A673 (cell line): ENCODE measurements around the gene MTX2. TPM values are rescaled to one million over a fixed set of nuclear protein-coding genes. Genes with fewer than 3 reads are reported as not detected.

Source experiments
- Bru-seq: library from RNA; stranded (reverse); fragments of 400-500 nt; gene quantifications from one replicate; lab custom pipeline; 2021; lab: Mats Ljungman, UMichigan
- BruChase-seq, 2 experiments: library from RNA; stranded (reverse); fragments of 400-500 nt; gene quantifications; one replicate each; lab custom pipeline; 2021; lab: Mats Ljungman, UMichigan
- BruUV-seq: library from RNA; stranded (reverse); fragments of 400-500 nt; replicated peaks from 2 replicates; lab custom pipeline; 2021; lab: Mats Ljungman, UMichigan
- CTCF ChIA-PET: fragments of 300-600 bp; sonication (Branson Sonifier 250); formaldehyde crosslinking; loops from one replicate; lab custom pipeline; 2022; ENCODE audit warnings: antibody characterized with exemption; lab: Charles Lee
- POLR2A ChIA-PET: fragments of 300-600 bp; sonication (Branson Sonifier 250); formaldehyde crosslinking; loops from one replicate; lab custom pipeline; 2022; ENCODE audit warnings: antibody characterized with exemption; ENCODE audit not compliant: low non-redundant PET; lab: Charles Lee
- DNase-seq: peaks from one replicate; pipeline ENCODE4 v3.0.0-alpha.2; 2015; ENCODE audit warnings: low spot score
- H3K27ac ChIP-seq: fragments of 200-600 bp; sonication (generic); 2 replicates; pipeline ENCODE4 v1.5.1; 2016; ENCODE audit warnings: mixed run types, low read depth, mild to moderate bottlenecking, mixed read lengths, antibody characterized with exemption, low read length; ENCODE audit not compliant: poor library complexity, severe bottlenecking
- H3K27me3 ChIP-seq: fragments of 200-600 bp; sonication (generic); replicated peaks from 2 replicates; pipeline ENCODE4 v1.6.1; 2017; ENCODE audit warnings: mixed run types, low read depth, mild to moderate bottlenecking, mixed read lengths, antibody characterized with exemption, low read length; ENCODE audit not compliant: insufficient read depth, poor library complexity
- H3K36me3 ChIP-seq: fragments of 200-600 bp; sonication (generic); 2 replicates; pipeline ENCODE4 v1.6.1; 2016; ENCODE audit warnings: mixed run types, mild to moderate bottlenecking, mixed read lengths, antibody characterized with exemption, low read length; ENCODE audit not compliant: insufficient read depth, poor library complexity, severe bottlenecking
- H3K4me1 ChIP-seq: fragments of 200-600 bp; sonication (generic); 2 replicates; pipeline ENCODE4 v1.6.1; 2017; ENCODE audit warnings: mixed run types, mild to moderate bottlenecking, mixed read lengths, antibody characterized with exemption, low read length; ENCODE audit not compliant: insufficient read depth, poor library complexity, severe bottlenecking
- H3K4me3 ChIP-seq: fragments of 200-600 bp; sonication (generic); 2 replicates; pipeline ENCODE4 v1.5.1; 2016; ENCODE audit warnings: low read depth, mixed run types, mild to moderate bottlenecking, mixed read lengths, low read length; ENCODE audit not compliant: poor library complexity, severe bottlenecking
- H3K9me3 ChIP-seq: fragments of 200-600 bp; sonication (generic); 2 replicates; pipeline ENCODE4 v1.6.1; 2016; ENCODE audit warnings: mixed run types, low read depth, mild to moderate bottlenecking, mixed read lengths, antibody characterized with exemption, low read length; ENCODE audit not compliant: poor library complexity, severe bottlenecking
- EZH2 ChIP-seq: fragments of 200-600 bp; sonication (generic); IDR thresholded peaks from 2 replicates; pipeline ENCODE4 v1.6.1; 2017; ENCODE audit warnings: borderline replicate concordance, low read depth, mild to moderate bottlenecking, mixed read lengths, antibody characterized with exemption, low read length; ENCODE audit not compliant: poor library complexity, severe bottlenecking
- intact Hi-C: fragments of 100-400 bp; cut with micrococcal nuclease; formaldehyde crosslinking; loops from one replicate; pipeline ENCODE4 v1.10.0; 2022; ENCODE audit not compliant: unreplicated experiment
- long read RNA-seq: library from polyadenylated mRNA; stranded (forward); transcript quantifications from one replicate; pipeline ENCODE4 v2.0.0, GENCODE V29; 2022
- total RNA-seq: library from RNA; stranded (reverse); gene quantifications from 2 replicates; pipeline ENCODE4 v1.2.3, GENCODE V29; 2021
- TF ChIP-seq, protein P1 (sequence below): fragments of 300-800, 200-600 bp; sonication (generic); conservative IDR thresholded peaks from 2 replicates; pipeline ENCODE4 v1.5.1; 2017; ENCODE audit warnings: low read depth, mild to moderate bottlenecking, antibody characterized with exemption, low read length, moderate library complexity, mixed read lengths

MTX2 gene
- total RNA-seq, result 31.1 and 35.1 TPM in 2 replicates
- percentile 91 among the genes with signal in this experiment for Bru-seq, nascent RNA
- BruChase-seq, experiment 1, labeled RNA remaining after a 2-hour chase, result percentile 95 among the genes with signal in this experiment
- percentile 85 among the genes with signal in this experiment for BruChase-seq, experiment 2, labeled RNA remaining after a 6-hour chase
- long read RNA-seq, transcript MTX2-202 (11 exons, 1,592 nt), result minor isoform, 11 of 98 reads
- long read RNA-seq, transcript MTX2-201 (10 exons, 1,364 nt), result major isoform, 72 of 98 reads
- long read RNA-seq, partial matches to known transcripts, result 1 of 98 reads
- long read RNA-seq, other reads (novel, unspliced or antisense), result 13 of 98 reads

- intact Hi-C loops, result no loop called here
These were observed at the start of gene MTX2 for GRCh38 chr2:176269319-176270099. MTX2 (plus strand) TSS chr2:176269442; CDS start chr2:176269630, 188 bp downstream.

DNA sequence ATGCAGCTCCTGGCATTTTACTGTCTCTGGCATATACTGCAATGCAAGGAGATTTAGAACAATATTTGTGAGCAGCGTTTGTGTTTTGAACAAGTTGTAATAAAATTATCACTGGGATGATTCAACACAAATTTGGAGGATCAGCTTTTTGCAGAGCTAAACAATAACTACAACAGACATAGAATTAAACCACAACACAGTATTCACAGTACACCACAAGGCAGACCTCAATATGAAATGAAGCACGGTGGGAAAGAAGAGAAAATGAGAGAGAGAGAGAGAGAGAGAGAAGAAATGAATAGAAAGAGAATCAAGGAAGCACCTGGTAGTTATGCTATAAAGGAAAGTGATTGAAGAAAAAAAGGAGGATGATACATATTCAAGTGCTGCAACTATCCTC lies 41.4 kb upstream of the MTX2 start:
- CTCF ChIA-PET, result no interaction called here
- Histone ChIP-seq H3K9me3 (no peaks in the 10 kb centered on the region), H3K4me3 (no peak overlapping the region), H3K27me3 (no peaks in the 10 kb centered on the region), H3K36me3 (no peaks in the 10 kb centered on the region), H3K4me1 (no peaks in the 10 kb centered on the region), H3K27ac (no peak overlapping the region)
- intact Hi-C loops, result no loop called here
- no peak for DNase-seq
- POLR2A ChIA-PET, result interaction anchor here (0.6 to 0.7 kb wide), 2 partner anchors 623 to 709 kb away, joined by 3 read pairs; no protein-coding TSS in a partner anchor
- no peak for TF ChIP-seq EZH2
- no TSS peak for BruUV-seq

More at GRCh38 chr2:176269319-176270099, at the start of gene MTX2:
- POLR2A ChIA-PET, result no interaction called here
- no peaks in the 10 kb centered on the region for H3K27me3 ChIP-seq
- CTCF ChIA-PET, result no interaction called here
- H3K27ac ChIP-seq, result peak within 1 kb of the TSS; percentile 95
- peak within 1 kb of the TSS; percentile 86 for H3K4me3 ChIP-seq
- DNase-seq, result peak; percentile 85
- no peaks in the 10 kb centered on the region for H3K9me3 ChIP-seq
- H3K36me3 ChIP-seq, result no peaks in the 10 kb centered on the region
- TF ChIP-seq EZH2, result no peak
- TF ChIP-seq, protein P1, sequence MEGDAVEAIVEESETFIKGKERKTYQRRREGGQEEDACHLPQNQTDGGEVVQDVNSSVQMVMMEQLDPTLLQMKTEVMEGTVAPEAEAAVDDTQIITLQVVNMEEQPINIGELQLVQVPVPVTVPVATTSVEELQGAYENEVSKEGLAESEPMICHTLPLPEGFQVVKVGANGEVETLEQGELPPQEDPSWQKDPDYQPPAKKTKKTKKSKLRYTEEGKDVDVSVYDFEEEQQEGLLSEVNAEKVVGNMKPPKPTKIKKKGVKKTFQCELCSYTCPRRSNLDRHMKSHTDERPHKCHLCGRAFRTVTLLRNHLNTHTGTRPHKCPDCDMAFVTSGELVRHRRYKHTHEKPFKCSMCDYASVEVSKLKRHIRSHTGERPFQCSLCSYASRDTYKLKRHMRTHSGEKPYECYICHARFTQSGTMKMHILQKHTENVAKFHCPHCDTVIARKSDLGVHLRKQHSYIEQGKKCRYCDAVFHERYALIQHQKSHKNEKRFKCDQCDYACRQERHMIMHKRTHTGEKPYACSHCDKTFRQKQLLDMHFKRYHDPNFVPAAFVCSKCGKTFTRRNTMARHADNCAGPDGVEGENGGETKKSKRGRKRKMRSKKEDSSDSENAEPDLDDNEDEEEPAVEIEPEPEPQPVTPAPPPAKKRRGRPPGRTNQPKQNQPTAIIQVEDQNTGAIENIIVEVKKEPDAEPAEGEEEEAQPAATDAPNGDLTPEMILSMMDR, result no peak
- peaks cover 11% of the 10 kb centered on the region for H3K4me1 ChIP-seq
- BruUV-seq, result no TSS peak

GRCh38 chr2:176234156-176234555 lies 35.1 kb upstream of the MTX2 start:
- Histone ChIP-seq H3K36me3 (no peaks in the 10 kb centered on the region), H3K27ac (no peak overlapping the region), H3K4me3 (no peak overlapping the region), H3K9me3 (no peaks in the 10 kb centered on the region), H3K4me1 (no peaks in the 10 kb centered on the region), H3K27me3 (no peaks in the 10 kb centered on the region)
- intact Hi-C loops, result no loop called here
- ChIA-PET POLR2A (no interaction called here), CTCF (no interaction called here)
- no TSS peak for BruUV-seq
- DNase-seq, result peak; percentile 18
- TF ChIP-seq, protein P1, result no peak
- no peak for TF ChIP-seq EZH2
